Hepatocyte (in vitro differentiated cells): ENCODE measurements around the gene TTC28.

Experiments used
- EZH2 ChIP-seq: fragments of 200-600 bp; sonication (generic); IDR thresholded peaks from 2 replicates; pipeline ENCODE4 v1.6.1; 2016; ENCODE audit warnings: antibody characterized with exemption, mild to moderate bottlenecking, borderline replicate concordance
- EZH2phosphoT487 ChIP-seq: fragments of 200-600 bp; sonication (generic); IDR thresholded peaks from one replicate; pipeline ENCODE4 v1.6.1; 2018; ENCODE audit warnings: antibody characterized with exemption, mild to moderate bottlenecking, low read depth, moderate library complexity; ENCODE audit not compliant: unreplicated experiment, severe bottlenecking
- TF ChIP-seq, protein P1 (sequence below): fragments of 200-600 bp; sonication (generic); IDR thresholded peaks from 2 replicates; pipeline ENCODE4 v1.5.1; 2016; ENCODE audit warnings: antibody characterized with exemption, mild to moderate bottlenecking; ENCODE audit not compliant: poor library complexity

DNA sequence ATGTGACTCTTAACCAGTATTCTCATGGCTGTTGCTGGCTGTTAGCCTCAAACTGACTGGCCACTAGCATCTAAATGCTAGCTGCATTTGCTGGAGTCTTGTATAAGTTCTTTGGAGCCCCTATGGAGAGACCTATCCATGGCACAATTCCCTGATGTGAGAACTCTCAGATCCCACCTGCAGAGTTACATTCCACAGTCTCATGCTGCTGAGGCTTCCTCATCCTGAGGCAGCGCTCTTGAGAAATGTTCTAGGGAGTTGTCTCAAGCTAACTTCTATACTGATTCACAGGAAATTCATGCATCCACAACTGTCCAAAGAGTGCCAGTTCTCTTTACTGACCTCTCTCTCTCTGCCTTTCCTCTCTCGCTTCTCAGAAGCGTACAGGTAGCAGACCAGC is 542.6 kb downstream of the TTC28 start:
- TF ChIP-seq, protein P1, sequence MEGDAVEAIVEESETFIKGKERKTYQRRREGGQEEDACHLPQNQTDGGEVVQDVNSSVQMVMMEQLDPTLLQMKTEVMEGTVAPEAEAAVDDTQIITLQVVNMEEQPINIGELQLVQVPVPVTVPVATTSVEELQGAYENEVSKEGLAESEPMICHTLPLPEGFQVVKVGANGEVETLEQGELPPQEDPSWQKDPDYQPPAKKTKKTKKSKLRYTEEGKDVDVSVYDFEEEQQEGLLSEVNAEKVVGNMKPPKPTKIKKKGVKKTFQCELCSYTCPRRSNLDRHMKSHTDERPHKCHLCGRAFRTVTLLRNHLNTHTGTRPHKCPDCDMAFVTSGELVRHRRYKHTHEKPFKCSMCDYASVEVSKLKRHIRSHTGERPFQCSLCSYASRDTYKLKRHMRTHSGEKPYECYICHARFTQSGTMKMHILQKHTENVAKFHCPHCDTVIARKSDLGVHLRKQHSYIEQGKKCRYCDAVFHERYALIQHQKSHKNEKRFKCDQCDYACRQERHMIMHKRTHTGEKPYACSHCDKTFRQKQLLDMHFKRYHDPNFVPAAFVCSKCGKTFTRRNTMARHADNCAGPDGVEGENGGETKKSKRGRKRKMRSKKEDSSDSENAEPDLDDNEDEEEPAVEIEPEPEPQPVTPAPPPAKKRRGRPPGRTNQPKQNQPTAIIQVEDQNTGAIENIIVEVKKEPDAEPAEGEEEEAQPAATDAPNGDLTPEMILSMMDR = no peak
- TF ChIP-seq EZH2 = no peak
- no peak for TF ChIP-seq EZH2phosphoT487
